Thymus (tissue), 11 donors: ENCODE measurements around the gene SERPINE1. TPM values are rescaled to one million over a fixed set of nuclear protein-coding genes. Genes with fewer than 3 reads are reported as not detected.
A peak's percentile ranks its signal among the peaks of the same experiment; 100 is the strongest.
"Not testable (repeated sequence)": the region's sequence is repeated elsewhere in the genome, so short reads cannot be mapped to it uniquely, and the experiment has no call there.

ENCODE experiments used
- DNase-seq, 9 donors: peaks; one replicate each; pipeline ENCODE4 v3.0.0-alpha.2; 2013; ENCODE audit warnings: low spot score in 9 of 9, low read depth in 6 of 9, missing footprints in 1 of 9
- H3K27ac ChIP-seq, 2 donors: one replicate each; pipeline ENCODE4 v1.5.1; 2013; ENCODE audit warnings: control low read depth in 1 of 2, low read depth in 1 of 2, low read length in 1 of 2, mild to moderate bottlenecking in 1 of 2, moderate library complexity in 1 of 2
- H3K27me3 ChIP-seq, 2 donors: one replicate each; pipeline ENCODE4 v1.5.1; 2013; ENCODE audit warnings: low read length in 1 of 2; ENCODE audit not compliant: control insufficient read depth in 2 of 2, insufficient read depth in 1 of 2
- H3K36me3 ChIP-seq, 2 donors: one replicate each; pipeline ENCODE4 v1.5.1; 2013; ENCODE audit warnings: low read length in 1 of 2, mild to moderate bottlenecking in 1 of 2, moderate library complexity in 1 of 2; ENCODE audit not compliant: control insufficient read depth in 2 of 2, insufficient read depth in 2 of 2
- H3K4me1 ChIP-seq, 2 donors: one replicate each; pipeline ENCODE4 v1.5.1; 2013; ENCODE audit warnings: low read length in 2 of 2; ENCODE audit not compliant: control insufficient read depth in 2 of 2, insufficient read depth in 2 of 2
- H3K4me3 ChIP-seq, 2 donors: one replicate each; pipeline ENCODE4 v1.5.1; 2013; ENCODE audit warnings: low read length in 2 of 2, control low read depth in 1 of 2, mild to moderate bottlenecking in 1 of 2
- H3K9me3 ChIP-seq, 2 donors: one replicate each; pipeline ENCODE4 v1.5.1; 2013; ENCODE audit warnings: low read length in 1 of 2, mild to moderate bottlenecking in 1 of 2; ENCODE audit not compliant: control insufficient read depth in 2 of 2, insufficient read depth in 1 of 2
- whole genome bisulfite sequencing: extraction: QIAGEN DNeasy Blood & Tissue Kit; methylation state at CpG from one replicate; pipeline ENCODE4 v1.1.7; 2013; 5-methylcytosine and 5-hydroxymethylcytosine counted together
- polyA plus RNA-seq: library from polyadenylated mRNA; stranded (reverse); fragments of 200-250 nt; gene quantifications from one replicate; pipeline ENCODE4 v1.2.3, GENCODE V29; 2013
- total RNA-seq: library from RNA; stranded (reverse); fragments of 120-200 nt; gene quantifications from one replicate; pipeline ENCODE4 v1.2.4, GENCODE V29; 2013
- donor health status: healthy.

Gene SERPINE1
- total and polyA plus RNA-seq, 2 donors, result 2.1 to 7.3 TPM

DNA sequence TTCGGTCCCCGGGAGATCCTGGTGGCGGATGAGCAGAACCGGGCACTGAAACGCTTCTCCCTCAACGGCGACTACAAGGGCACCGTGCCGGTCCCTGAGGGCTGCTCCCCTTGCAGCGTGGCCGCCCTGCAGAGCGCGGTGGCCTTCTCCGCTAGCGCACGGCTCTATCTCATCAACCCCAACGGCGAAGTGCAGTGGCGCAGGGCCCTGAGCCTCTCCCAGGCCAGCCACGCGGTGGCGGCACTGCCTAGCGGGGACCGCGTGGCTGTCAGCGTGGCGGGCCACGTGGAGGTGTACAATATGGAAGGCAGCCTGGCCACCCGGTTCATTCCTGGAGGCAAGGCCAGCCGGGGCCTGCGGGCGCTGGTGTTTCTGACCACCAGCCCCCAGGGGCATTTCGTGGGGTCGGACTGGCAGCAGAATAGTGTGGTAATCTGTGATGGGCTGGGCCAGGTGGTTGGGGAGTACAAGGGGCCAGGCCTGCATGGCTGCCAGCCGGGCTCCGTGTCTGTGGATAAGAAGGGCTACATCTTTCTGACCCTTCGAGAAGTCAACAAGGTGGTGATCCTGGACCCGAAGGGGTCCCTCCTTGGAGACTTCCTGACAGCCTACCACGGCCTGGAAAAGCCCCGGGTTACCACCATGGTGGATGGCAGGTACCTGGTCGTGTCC is 37.9 kb upstream of the SERPINE1 start:
- no peaks in the 10 kb centered on the region for H3K27me3 ChIP-seq
- peaks cover 34 to 39% of the 10 kb centered on the region in 2 donors for H3K36me3 ChIP-seq
- WGBS, result 98% methylated on average over 41 of the region's 41 CpGs
- H3K4me3 ChIP-seq, result no peak overlapping the region
- DNase-seq, result no peak
- H3K4me1 ChIP-seq, result peaks cover 13 to 18% of the 10 kb centered on the region in 2 donors
- no peak overlapping the region for H3K27ac ChIP-seq
- H3K9me3 ChIP-seq, result no peaks in the 10 kb centered on the region

DNA sequence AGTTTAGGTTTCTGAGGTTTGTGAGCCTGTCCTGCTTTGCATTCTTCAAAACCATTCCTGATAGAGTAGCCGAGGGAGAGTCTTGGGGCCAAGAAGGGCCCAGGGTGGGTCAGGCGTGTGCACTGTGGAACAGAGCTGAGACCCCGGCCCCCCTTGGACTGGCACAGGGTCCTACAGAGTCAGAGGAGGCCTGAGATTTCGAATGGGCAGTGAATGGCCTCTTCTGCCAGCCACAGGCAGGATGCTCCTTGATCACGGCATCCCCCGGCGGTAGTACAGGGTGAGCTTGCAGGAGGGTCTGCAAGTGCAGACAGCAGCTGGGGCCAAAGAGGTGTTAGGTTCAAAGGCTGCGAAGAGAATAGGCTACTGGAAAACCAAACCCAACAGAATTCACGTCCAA is 37.0 kb upstream of the SERPINE1 start:
- Histone ChIP-seq H3K27ac (no peak overlapping the region), H3K4me1 (peaks cover 12 to 13% of the 10 kb centered on the region in 2 donors), H3K27me3 (no peaks in the 10 kb centered on the region), H3K9me3 (no peaks in the 10 kb centered on the region), H3K36me3 (peaks cover 34 to 39% of the 10 kb centered on the region in 2 donors), H3K4me3 (no peak overlapping the region)
- WGBS, result 97% methylated on average over 9 of the region's 9 CpGs
- no peak for DNase-seq

GRCh38 chr7:101092266-101092905 is 34.5 kb upstream of the SERPINE1 start:
- not testable (repeated sequence) for DNase-seq, H3K27ac ChIP-seq, H3K4me3 ChIP-seq, H3K9me3 ChIP-seq, H3K27me3 ChIP-seq, H3K4me1 ChIP-seq
- 98% methylated on average over 50 of the region's 53 CpGs for WGBS
- H3K36me3 ChIP-seq, result peaks cover 25 to 32% of the 10 kb centered on the region in 2 donors

DNA sequence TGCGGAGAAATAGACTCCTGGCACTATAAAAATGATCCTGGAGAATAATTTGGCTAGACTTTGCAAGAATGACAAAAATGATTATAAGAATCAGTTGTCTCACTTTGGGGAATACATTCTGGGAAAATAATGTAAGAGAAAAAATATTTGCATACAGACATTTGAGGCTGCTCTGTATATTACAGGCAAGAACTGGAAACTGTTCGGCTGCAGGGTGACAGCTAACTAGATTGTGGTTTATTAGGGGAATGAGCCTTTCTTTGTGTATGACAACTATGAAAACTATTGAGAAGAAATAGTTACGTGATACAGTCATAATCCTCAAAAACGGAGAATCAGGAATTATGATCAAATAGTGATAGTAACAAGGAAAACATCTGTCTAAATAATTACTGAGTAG is 33.0 kb upstream of the SERPINE1 start:
- H3K4me3 ChIP-seq, result no peak overlapping the region
- peaks cover 0 to under 1% of the 10 kb centered on the region in 2 donors for H3K27me3 ChIP-seq
- DNase-seq, result no peak
- WGBS, result 98% methylated on average over 4 of the region's 4 CpGs
- H3K36me3 ChIP-seq, result peaks cover 10 to 17% of the 10 kb centered on the region in 2 donors
- H3K27ac ChIP-seq, result no peak overlapping the region
- H3K4me1 ChIP-seq, result no peaks in the 10 kb centered on the region
- H3K9me3 ChIP-seq, result no peaks in the 10 kb centered on the region

GRCh38 chr7:101094376-101094775 is 32.5 kb upstream of the SERPINE1 start:
- Histone ChIP-seq H3K4me3 (no peak overlapping the region), H3K36me3 (peaks cover 5 to 12% of the 10 kb centered on the region in 2 donors), H3K9me3 (no peaks in the 10 kb centered on the region), H3K27me3 (peaks cover 0 to 5% of the 10 kb centered on the region in 2 donors), H3K4me1 (no peaks in the 10 kb centered on the region), H3K27ac (no peak overlapping the region)
- DNase-seq, result no peak
- WGBS, result 90% methylated on average over 9 of the region's 9 CpGs

DNA sequence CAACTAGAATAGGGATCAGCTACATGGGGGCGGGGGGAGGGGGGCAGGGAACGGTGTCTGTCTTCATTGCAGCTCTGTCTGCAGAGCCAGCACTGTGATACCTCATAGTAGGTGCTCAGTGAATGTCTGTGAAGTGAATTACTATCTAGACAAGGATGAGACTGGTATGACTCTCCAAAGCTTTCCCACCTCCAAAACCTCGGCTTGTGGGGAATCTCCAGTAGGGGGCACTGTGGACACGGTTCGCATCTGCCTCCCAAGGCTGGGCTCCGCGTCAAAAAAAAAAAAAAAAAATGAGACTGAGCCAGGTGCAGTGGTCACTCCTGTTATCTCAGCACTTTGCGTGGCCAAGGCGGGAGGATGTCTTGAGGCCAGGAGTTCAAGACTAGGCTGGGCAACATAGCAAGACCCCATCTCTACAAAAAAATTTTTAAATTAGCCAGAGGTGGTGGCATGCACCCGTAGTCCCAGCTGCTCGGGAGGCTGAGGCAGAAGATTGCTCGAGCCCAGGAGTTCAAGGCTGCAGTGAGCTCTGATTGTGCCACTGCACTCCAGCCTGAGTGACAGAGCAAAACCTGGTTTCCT is 32.0 kb upstream of the SERPINE1 start:
- H3K27ac ChIP-seq, result no peak overlapping the region
- DNase-seq, result peak in 2 of 9 donors; percentile 30 to 40
- peaks cover under 1 to 8% of the 10 kb centered on the region in 2 donors for H3K36me3 ChIP-seq
- H3K9me3 ChIP-seq, result no peaks in the 10 kb centered on the region
- peaks cover 0 to 10% of the 10 kb centered on the region in 2 donors for H3K27me3 ChIP-seq
- WGBS, result 72% methylated on average over 12 of the region's 12 CpGs
- H3K4me1 ChIP-seq, result peaks cover 0 to 4% of the 10 kb centered on the region in 2 donors
- H3K4me3 ChIP-seq, result no peak overlapping the region

DNA sequence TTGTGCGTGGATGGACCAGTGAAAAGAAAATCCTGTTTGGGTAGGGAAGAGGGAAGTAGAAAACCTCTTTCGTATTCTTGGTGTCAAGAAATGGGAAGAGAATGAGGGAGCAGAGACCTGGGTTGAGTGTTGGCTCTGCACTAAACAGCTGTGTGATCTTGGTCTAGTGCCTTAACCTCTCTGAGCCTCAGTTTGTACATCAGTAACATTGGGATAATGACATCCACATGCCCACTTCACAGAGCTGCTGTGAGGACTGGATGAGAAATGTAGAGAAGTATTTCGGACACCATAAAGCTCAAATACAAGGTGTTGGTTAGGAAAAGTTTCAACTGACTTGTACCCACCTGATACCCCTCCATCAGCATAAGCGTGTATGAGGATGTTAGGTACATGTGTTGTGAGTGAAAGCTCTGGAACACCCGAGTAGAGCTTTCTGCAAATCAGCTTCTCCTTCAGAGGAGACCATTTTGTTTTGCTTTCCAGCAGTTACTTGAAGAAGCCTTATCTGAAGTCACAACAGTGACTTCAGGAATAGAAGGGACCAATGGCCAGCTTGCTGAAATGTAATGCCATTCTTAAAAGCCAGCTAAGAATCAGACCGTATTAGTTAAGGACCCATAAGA is 30.5 kb upstream of the SERPINE1 start:
- Histone ChIP-seq H3K4me1 (peaks cover 0 to 4% of the 10 kb centered on the region in 2 donors), H3K4me3 (no peak overlapping the region), H3K27me3 (peaks cover 5 to 25% of the 10 kb centered on the region in 2 donors), H3K27ac (no peak overlapping the region), H3K36me3 (no peaks in the 10 kb centered on the region), H3K9me3 (no peaks in the 10 kb centered on the region)
- WGBS, result 91% methylated on average over 6 of the region's 6 CpGs
- DNase-seq, result no peak

DNA sequence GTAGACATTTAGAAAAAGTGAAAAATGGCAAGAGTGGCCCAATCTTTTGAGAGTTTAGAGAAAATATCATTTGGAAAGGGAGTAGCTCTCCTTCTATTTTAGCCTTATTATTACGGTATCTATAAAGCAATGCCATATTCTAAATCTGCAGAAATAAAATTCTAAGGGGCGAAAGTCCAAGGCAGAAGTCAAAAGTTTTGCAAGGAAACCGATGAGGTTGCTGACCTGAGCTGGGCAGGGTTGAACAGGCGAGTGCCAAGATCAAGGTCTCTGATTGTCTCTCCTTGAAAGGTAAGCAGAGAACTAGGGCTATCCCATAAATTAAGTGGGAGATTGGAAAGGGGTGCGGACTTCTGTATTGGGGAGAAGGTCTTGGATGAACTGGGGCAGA is 30.0 kb upstream of the SERPINE1 start:
- Histone ChIP-seq H3K36me3 (no peaks in the 10 kb centered on the region), H3K4me3 (no peak overlapping the region), H3K4me1 (peaks cover 0 to 4% of the 10 kb centered on the region in 2 donors), H3K27ac (no peak overlapping the region), H3K9me3 (no peaks in the 10 kb centered on the region), H3K27me3 (peaks cover 5 to 27% of the 10 kb centered on the region in 2 donors)
- no peak for DNase-seq
- 98% methylated on average over 5 of the region's 5 CpGs for WGBS

DNA sequence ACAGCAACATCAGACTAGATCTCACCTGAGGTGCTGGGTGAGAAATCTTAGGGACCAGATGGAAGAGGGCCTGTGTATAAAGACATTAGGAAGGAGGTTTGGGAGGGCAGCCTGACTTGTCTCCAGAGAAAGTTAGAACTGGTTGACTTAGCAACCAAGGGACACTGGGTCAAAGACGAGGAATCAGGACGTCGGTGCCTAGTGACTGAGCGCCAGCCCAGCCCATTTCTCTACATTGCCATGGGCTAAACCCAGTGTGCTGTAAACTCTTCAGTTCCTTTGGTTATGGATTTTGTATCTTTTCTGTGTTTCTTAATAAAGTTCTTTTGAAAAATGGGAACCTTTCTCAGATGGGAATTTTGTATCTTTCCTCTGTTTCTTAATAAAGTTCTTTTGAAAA is 29.3 kb upstream of the SERPINE1 start:
- Histone ChIP-seq H3K4me1 (peaks cover 0 to 4% of the 10 kb centered on the region in 2 donors), H3K9me3 (no peaks in the 10 kb centered on the region), H3K27ac (no peak overlapping the region), H3K4me3 (no peak overlapping the region), H3K27me3 (peaks cover 5 to 28% of the 10 kb centered on the region in 2 donors), H3K36me3 (no peaks in the 10 kb centered on the region)
- 94% methylated on average over 4 of the region's 4 CpGs for WGBS
- DNase-seq, result no peak
